Breast epithelium (tissue), 4 donors: ENCODE results near the gene HIVEP2. TPM values are rescaled to one million over a fixed set of nuclear protein-coding genes. Genes with fewer than 3 reads are reported as not detected.

Experiments
- DNase-seq, 2 donors: peaks; one replicate each; pipeline ENCODE4 v3.0.0-alpha.2; 2019; ENCODE audit warnings: low spot score in 2 of 2
- H3K27ac ChIP-seq, 2 donors: fragments of 200-600 bp; sonication (generic) in 1 of 2; one replicate each; pipeline ENCODE4 v1.5.1; 2016 to 2019; ENCODE audit warnings: mild to moderate bottlenecking in 1 of 2
- H3K27me3 ChIP-seq, 2 donors: fragments of 200-600 bp; sonication (generic) in 1 of 2; one replicate each; pipeline versions ENCODE4 v1.5.1 to v1.6.0; 2017 to 2019; ENCODE audit warnings: control low read depth in 1 of 2, mild to moderate bottlenecking in 1 of 2
- H3K36me3 ChIP-seq: fragments of 200-600 bp; one replicate; pipeline ENCODE4 v1.5.1; 2019
- H3K4me1 ChIP-seq, 2 donors: fragments of 200-600 bp; sonication (generic); one replicate each; pipeline ENCODE4 v1.5.1; 2016 to 2019; ENCODE audit warnings: control low read depth in 1 of 2
- H3K4me3 ChIP-seq, 3 donors: fragments of 200-600 bp; sonication (generic); 1 replicate in 2 of 3; 2 replicates in 1 of 3; pipeline ENCODE4 v1.5.1; 2016 to 2019; ENCODE audit warnings: mild to moderate bottlenecking in 3 of 3, moderate library complexity in 2 of 3
- H3K9me3 ChIP-seq, 2 donors: fragments of 200-600 bp; sonication (generic) in 1 of 2; one replicate each; pipeline ENCODE4 v1.5.1; 2016 to 2019; ENCODE audit warnings: control low read depth in 1 of 2
- CTCF ChIP-seq, 3 donors: fragments of 450-650 bp; IDR thresholded peaks; one replicate each; pipeline ENCODE4 v1.5.1; 2016 to 2017; ENCODE audit warnings: antibody characterized with exemption in 3 of 3, mild to moderate bottlenecking in 3 of 3, moderate library complexity in 3 of 3
- POLR2A ChIP-seq: fragments of 450-650 bp; IDR thresholded peaks from one replicate; pipeline ENCODE4 v1.6.1; 2016; ENCODE audit warnings: antibody characterized with exemption, mild to moderate bottlenecking, moderate library complexity
- POLR2AphosphoS5 ChIP-seq, 3 donors: sonication (generic); formaldehyde crosslinking; IDR thresholded peaks; one replicate each; pipeline ENCODE4 v1.6.1; 2017; ENCODE audit warnings: antibody characterized with exemption in 3 of 3
- intact Hi-C: fragments of 100-400 bp; cut with DNase I; formaldehyde crosslinking; loops from one replicate; pipeline ENCODE4 v1.15.1; 2023; ENCODE audit warnings: low total_unique reads
- total RNA-seq, 3 donors: library from RNA; depleted of rRNA; stranded (reverse); fragments of >200 nt; gene quantifications; one replicate each; pipeline ENCODE4 v1.1.0, GENCODE V29; 2016

The HIVEP2 gene
- total RNA-seq, 3 donors from 2014 or later = 20.6 to 25.0 (median 23.9) TPM

GRCh38 chr6:142846459-142846831, 98.5 kb downstream of the HIVEP2 start:
- no peaks in the 10 kb centered on the region for H3K27me3 ChIP-seq
- intact Hi-C loops = no loop called here
- peak overlapping the region in 1 of 3 donors; percentile 49 for H3K4me3 ChIP-seq
- H3K36me3 ChIP-seq = no peaks in the 10 kb centered on the region
- H3K4me1 ChIP-seq = peaks cover 0 to 13% of the 10 kb centered on the region in 2 donors
- TF ChIP-seq POLR2AphosphoS5 (IDR thresholded peaks at IDR 0.05) = no peak
- no peak for TF ChIP-seq POLR2A
- no peak for TF ChIP-seq CTCF (IDR thresholded peaks at IDR 0.05)
- peak overlapping the region; percentile 77 to 82 for H3K27ac ChIP-seq
- DNase-seq = no peak
- H3K9me3 ChIP-seq = no peaks in the 10 kb centered on the region

GRCh38 chr6:142845624-142846458, 99.1 kb downstream of the HIVEP2 start:
- Histone ChIP-seq H3K27ac (peak overlapping the region; percentile 77 to 82), H3K36me3 (no peaks in the 10 kb centered on the region), H3K27me3 (no peaks in the 10 kb centered on the region), H3K9me3 (no peaks in the 10 kb centered on the region), H3K4me3 (peak overlapping the region; percentile 26 to 49 (median 39)), H3K4me1 (peaks cover 0 to 13% of the 10 kb centered on the region in 2 donors)
- TF ChIP-seq POLR2A (no peak), CTCF (IDR thresholded peaks at IDR 0.05) (no peak), POLR2AphosphoS5 (IDR thresholded peaks at IDR 0.05) (peak in 2 of 3 donors; percentile 27 to 37)
- peak; percentile 63 to 79 for DNase-seq
- intact Hi-C loops = no loop called here

- H3K4me3 ChIP-seq = peak overlapping the region in 2 of 3 donors; percentile 39 to 49
- TF ChIP-seq CTCF (IDR thresholded peaks at IDR 0.05) (no peak), POLR2A (no peak), POLR2AphosphoS5 (IDR thresholded peaks at IDR 0.05) (no peak)
- no peak for DNase-seq
- intact Hi-C loops = no loop called here
- no peaks in the 10 kb centered on the region for H3K9me3 ChIP-seq
- no peaks in the 10 kb centered on the region for H3K36me3 ChIP-seq
- H3K4me1 ChIP-seq = peaks cover 0 to 13% of the 10 kb centered on the region in 2 donors
- no peaks in the 10 kb centered on the region for H3K27me3 ChIP-seq
- H3K27ac ChIP-seq = peak overlapping the region; percentile 77 to 82
Observed at GRCh38 chr6:142845143-142845571, 99.8 kb downstream of the HIVEP2 start.

GRCh38 chr6:142844065-142844755, 100.8 kb downstream of the HIVEP2 start:
- Histone ChIP-seq H3K4me1 (peaks cover 0 to 13% of the 10 kb centered on the region in 2 donors), H3K27ac (peak overlapping the region in 1 of 2 donors; percentile 77), H3K27me3 (no peaks in the 10 kb centered on the region), H3K36me3 (no peaks in the 10 kb centered on the region), H3K9me3 (no peaks in the 10 kb centered on the region), H3K4me3 (no peak overlapping the region)
- intact Hi-C loops = no loop called here
- DNase-seq = no peak
- no peak for TF ChIP-seq POLR2AphosphoS5 (IDR thresholded peaks at IDR 0.05)
- no peak for TF ChIP-seq CTCF (IDR thresholded peaks at IDR 0.05)
- no peak for TF ChIP-seq POLR2A

GRCh38 chr6:142843361-142843760, 101.6 kb downstream of the HIVEP2 start:
- intact Hi-C loops = no loop called here
- DNase-seq = no peak
- Histone ChIP-seq H3K36me3 (no peaks in the 10 kb centered on the region), H3K27ac (peak overlapping the region in 1 of 2 donors; percentile 70), H3K9me3 (no peaks in the 10 kb centered on the region), H3K4me1 (peaks cover 0 to 13% of the 10 kb centered on the region in 2 donors), H3K27me3 (no peaks in the 10 kb centered on the region), H3K4me3 (no peak overlapping the region)
- TF ChIP-seq POLR2A (no peak), CTCF (IDR thresholded peaks at IDR 0.05) (no peak), POLR2AphosphoS5 (IDR thresholded peaks at IDR 0.05) (no peak)
